Measurements from ENCODE around the gene ADAMTS4.
A peak's percentile ranks its signal among the peaks of the same experiment; 100 is the strongest.

Gene ADAMTS4

DNA sequence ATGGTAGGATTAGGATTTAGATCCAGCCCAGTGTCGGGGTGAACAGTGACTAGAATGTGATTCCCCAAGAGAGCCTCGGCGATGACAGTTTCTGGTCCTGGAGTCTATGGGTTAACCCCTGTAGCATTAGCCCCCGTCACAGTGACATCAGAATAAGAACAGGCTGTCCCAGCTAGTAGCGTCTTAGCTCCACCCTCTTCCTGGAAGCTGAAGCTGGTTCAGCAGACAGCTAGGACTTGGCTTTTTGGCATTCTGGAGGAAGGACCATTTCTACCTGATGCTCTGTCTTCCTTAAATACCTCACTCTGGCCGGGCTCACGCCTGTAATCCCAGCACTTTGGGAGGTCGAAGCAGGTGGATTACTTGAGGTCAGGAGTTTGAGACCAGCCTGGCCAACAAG is 8.3 kb upstream of the ADAMTS4 start:
- no peak for TF ChIP-seq POLR2A (IDR thresholded peaks at IDR 0.05; ENCODE audit: low read depth, low read length)
- no peak for DNase-seq (ENCODE audit: insufficient read length, low spot score)
- no peak for FAIRE-seq

DNA sequence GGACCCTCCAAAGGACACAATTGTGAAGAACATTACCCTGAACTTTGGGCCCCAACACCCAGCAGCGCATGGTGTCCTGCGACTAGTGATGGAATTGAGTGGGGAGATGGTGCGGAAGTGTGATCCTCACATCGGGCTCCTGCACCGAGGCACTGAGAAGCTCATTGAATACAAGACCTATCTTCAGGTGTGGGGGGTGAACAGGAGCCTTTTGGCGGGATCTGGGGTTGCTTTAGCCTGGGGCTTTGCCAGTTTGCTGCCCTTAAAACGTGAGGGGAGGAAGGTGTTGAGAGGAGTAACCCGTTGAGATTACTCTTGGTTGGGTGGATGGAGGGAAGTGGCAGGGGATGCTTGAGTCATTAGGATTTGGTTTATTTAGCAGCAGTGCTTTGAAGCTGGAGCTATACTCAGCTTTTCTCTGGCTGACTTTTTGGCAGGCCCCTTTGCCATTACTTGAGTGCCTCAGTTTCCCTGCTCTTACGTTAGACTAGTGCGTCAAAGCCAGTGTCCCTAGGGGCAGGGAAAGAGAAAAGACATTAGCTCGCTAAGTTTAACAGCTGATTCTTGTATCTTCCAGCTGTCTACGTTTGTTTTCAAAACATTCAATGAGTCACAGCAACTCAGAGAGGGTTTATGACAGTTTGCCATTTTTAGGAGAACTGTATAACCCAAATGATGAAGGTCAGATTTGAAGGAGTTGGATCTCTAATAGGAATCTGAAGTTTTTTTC is 7.7 kb upstream of the ADAMTS4 start:
- no peak for FAIRE-seq
- DNase-seq (ENCODE audit: insufficient read length, low spot score), result no peak
- no peak for TF ChIP-seq POLR2A (IDR thresholded peaks at IDR 0.05; ENCODE audit: low read depth, low read length)

DNA sequence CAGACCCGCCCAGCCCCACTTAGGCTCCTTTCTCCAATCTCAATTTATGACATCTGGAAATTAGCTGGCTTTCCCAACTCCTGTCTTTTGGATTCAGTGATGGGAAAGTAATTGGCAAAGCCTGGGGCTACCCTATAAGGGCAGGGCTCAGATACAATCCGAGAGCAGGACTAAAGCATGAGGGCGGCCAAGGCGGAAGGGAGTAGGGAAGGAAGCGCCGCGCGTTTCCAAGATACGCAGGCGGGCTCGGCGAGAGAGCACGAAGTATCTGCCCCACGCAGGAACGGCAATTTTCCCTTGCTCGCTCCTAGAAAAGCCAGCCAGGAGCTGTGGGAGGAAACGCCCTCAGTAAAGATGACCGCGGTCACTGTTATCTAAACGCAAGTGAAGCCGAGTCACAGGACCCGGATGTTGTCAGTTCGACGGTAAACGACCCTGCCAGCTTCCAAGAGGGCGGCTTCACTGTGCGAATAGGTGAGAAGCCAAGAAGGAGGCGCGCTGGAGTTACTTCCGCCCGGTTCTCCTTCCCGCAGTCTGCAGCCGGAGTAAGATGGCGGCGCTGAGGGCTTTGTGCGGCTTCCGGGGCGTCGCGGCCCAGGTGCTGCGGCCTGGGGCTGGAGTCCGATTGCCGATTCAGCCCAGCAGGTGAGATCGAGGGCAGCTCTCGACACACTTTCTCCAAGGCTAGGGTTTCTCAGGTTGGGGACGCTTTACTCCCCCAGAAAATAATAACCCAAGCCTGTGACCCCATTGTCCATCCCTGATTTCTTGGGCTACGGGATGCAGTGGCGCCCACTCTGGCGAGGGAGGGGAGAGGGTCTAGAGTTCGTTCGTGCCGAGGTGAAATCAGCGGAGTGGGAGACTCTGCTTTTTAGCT is 3.2 kb upstream of the ADAMTS4 start, which contains the start of gene NDUFS2:
TSS of gene NDUFS2 (plus strand) at position 532 of the 877 bp plus-strand sequence. CDS start at position 551, 19 bp downstream.
- peak; percentile 73; the same call in 1 of the 2 replicates for TF ChIP-seq POLR2A (IDR thresholded peaks at IDR 0.05; ENCODE audit: low read depth, low read length)
- DNase-seq (ENCODE audit: insufficient read length, low spot score), result peak; percentile 86
- peak; percentile 58 for FAIRE-seq

DNA sequence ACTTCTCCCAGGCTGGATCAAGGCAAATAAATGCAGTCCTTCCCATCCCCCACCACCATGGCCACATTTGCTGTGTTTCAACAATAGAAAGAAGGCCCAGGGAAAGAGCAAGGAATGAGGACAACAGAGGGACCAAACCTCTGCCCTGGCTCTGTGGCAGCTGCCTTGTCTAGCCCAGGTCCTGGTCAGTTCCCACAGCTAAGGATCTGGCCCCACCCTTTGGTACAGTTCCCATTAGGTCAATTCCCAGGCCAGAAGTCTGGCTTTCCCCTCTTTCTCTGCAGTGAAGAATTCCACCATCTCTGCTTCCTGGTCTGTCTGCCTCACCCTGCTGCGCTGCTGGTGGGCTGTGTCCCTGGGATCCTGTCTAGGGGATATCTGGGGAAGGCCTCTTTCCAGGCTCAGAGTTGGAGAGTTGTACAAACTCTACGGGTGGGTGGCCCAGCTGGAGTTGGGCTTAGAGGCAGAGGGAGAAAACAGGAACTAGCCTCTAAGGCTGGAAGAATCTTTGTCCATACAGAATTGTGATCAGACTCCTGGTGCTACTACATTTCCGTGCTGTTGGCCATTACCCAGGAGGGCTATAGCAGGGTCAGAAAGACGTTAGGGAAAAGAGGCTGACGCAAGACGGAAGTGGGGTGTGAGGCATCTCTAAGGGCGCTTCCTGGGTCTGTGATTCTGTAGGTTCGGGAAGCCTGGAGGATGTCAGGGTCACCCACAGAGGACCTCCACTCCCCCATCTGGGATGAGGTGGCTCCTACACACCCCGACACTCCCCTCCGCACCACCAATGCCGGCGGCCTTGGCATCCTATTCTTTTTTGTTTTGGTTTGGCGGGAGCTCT is 2.4 kb upstream of the ADAMTS4 start:
- FAIRE-seq (no peak), DNase-seq (ENCODE audit: insufficient read length, low spot score) (no peak)
- TF ChIP-seq POLR2A (IDR thresholded peaks at IDR 0.05; ENCODE audit: low read depth, low read length), result no peak

DNA sequence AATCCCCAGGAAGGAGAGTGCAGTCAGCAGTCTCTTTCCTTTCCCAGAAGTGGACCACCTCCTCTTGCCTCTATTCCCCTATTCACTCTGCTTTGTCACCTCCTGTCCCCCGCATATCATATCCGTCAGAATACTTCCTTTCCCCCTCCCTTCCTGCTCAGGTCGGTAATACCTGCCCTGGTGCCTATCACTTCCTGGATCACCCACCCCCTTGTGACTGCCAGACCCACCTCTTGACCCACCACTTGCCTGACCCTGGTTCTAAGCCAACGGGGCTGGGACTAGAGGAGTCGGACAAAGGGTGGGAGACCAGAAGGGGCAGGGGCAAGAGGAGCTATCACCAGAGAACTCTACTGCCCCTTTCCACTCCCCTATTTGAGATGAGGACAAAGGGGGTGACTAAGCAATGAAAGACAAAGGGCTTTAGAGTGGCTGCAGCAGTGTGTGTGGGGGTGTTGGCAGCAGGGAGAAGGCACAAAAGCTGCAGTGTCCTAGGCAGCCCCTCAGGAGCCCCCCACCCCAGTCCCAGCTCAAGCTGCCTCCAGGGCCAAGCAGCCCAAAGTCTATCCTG is 1.7 kb upstream of the ADAMTS4 start:
- DNase-seq (ENCODE audit: insufficient read length, low spot score) (no peak), FAIRE-seq (no peak)
- no peak for TF ChIP-seq POLR2A (IDR thresholded peaks at IDR 0.05; ENCODE audit: low read depth, low read length)

DNA sequence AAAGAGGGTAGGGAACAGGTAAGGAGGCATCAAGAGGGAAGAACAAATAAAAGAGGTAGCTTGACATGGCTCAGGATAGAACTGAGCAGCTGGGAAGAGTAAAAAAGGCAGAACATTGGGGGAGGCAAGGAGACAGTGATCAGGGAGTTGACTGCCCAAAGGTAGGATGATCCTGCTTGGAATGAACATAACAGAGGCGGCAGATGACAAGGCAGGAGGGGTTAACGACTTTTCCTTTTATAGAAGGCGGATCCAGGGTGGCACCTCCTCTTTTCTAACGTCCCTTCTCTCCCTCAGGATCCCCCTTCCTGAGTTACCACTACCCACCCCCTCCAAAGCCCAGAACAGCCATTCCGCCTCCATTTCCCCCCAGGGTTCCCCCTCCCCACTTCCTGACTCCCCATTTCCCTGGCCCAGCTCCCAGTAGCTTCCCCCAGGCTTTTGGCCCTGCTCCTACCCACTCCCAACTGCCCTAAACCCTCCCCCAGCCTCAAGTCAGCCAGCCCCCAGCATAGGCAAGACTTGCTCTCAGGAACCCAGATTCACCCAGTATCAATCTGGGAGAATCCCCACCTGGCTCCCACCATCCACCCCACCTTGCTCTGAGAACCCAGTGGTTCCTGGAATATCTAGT is 769 bp upstream of the ADAMTS4 start:
- no peak for FAIRE-seq
- no peak for DNase-seq (ENCODE audit: insufficient read length, low spot score)
- no peak for TF ChIP-seq POLR2A (IDR thresholded peaks at IDR 0.05; ENCODE audit: low read depth, low read length)

DNA sequence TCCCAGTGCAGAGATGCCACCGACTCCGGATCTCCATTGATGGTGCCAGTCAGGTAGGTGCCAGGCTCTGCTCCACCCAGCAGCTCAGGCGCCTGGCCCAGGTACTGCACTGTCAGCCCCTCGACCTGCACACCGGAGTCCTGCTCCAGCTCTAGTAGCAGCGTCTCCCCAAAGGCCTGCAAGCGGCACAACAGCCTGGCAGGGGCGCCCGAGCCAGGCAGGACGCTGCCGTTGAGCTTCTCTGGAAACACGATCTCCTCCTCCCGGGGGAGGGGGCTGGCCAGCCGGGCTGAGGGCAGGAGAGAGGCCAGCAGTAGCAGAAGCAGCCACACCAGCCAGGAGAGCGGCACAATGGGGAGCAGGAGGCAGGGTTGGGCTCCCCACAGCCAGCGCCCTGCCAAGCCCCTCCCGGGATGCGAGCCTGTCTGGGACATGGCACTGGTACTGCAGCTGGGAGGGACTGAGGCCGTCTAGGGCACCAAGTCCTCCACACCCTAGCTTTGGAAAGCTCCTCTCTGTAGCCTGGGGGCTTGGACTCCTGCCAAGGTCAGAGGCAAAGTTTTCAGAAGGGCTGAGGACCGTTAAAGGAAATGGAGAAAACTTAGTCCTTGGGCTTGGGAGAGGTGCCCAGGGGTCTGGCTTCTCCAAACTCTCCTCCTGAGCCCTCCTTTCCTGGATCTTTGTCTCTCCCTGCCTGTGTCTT is 509 bp downstream of the ADAMTS4 start:
- DNase-seq (ENCODE audit: insufficient read length, low spot score) (no peak), FAIRE-seq (no peak)
- no peak for TF ChIP-seq POLR2A (IDR thresholded peaks at IDR 0.05; ENCODE audit: low read depth, low read length)

DNA sequence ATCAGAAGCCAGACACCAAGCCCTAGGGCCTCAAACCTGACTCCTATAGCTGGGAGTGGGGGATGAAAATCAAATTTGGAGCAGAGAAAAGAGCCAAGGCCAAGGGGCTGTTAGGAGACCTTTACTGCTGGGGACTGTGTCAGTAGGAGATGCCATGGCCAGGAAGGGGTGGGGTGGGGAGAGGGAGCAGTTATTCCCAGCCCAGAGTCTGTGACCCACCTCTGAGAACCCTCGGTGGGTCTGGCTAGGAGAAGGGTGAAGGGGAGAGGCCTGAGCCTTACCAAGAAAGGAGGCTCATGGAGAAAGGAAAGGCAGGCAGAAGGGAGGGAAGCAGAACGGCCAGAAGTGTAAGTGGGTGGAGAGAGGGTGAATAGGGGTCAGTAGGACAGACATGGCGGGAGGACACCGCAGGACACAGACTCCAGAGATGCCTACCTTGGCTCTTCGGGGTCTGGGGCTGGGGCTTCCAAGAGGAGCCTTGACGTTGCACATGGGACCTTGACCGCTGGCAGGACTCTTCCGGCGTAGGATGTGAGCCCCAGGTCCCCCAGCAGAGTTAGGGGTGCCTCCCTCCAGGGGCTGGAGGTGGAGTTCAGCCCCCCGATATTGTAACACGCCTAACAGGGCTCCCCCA is 1.2 kb downstream of the ADAMTS4 start:
- no peak for FAIRE-seq
- no peak for DNase-seq (ENCODE audit: insufficient read length, low spot score)
- TF ChIP-seq POLR2A (IDR thresholded peaks at IDR 0.05; ENCODE audit: low read depth, low read length), result no peak

DNA sequence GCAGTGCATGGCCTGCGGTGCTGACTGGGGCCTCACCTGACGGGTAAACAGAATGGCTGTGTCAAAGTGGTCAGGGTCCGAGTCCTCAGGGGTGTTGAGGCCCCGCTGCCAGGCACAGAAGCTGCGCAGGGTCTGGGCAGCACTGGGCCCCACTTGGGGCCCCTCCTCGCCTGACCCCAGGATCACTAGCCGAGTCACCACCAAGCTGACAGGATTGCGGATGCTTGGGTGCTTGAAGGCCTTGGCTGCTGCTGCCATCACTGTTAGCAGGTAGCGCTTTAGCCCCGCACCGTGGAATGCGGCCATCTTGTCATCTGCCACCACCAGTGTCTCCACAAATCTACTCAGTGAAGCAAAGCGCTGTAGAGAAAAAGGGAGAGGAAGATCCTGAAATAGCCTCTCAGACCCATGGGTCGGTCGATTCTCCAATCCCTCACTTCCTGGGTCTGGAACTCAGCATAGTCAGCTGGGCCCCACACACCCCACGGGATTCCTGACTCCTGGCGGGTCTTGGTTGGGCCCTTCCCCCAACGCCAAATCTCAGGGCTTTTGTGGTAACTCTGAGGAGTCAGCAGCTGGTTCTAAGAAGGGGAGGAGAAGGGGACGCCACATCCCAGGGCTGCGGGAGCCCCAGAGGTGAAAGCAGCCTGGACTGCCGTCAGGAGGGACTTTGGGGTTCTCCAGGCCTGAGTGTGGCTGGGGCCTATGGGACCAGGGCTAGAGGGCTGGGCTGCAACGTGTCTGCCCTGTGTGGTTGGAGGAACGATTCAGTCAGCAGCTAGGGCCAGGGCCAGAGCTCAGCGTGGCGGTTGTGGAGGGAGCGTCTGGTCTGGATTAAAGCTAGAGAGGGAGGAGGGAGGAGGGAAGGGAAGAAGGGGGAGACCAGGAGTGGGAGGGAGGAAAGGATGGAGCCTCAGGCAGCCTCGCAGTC is 2.1 kb downstream of the ADAMTS4 start:
- TF ChIP-seq POLR2A (IDR thresholded peaks at IDR 0.05; ENCODE audit: low read depth, low read length), result no peak
- DNase-seq (ENCODE audit: insufficient read length, low spot score) (no peak), FAIRE-seq (no peak)

DNA sequence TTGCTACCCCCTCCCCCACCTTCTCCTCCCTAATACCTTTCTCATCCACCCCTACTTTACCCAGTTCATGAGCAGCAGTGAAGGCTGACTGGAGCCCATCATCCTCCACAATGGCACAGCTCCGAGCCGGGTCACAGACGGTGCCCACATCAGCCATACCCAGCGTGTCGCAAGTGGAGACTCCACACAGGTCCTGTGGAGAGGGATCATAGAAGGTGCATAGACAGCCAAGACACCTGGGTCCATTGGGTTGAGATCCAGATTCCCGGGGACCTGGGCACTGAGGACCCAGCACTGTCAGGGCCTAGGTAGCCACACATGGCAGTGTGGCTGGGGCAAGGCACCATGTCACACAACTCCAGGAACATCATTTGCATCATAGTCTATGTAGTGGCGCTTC is 2.7 kb downstream of the ADAMTS4 start:
- no peak for TF ChIP-seq POLR2A (IDR thresholded peaks at IDR 0.05; ENCODE audit: low read depth, low read length)
- FAIRE-seq (no peak), DNase-seq (ENCODE audit: insufficient read length, low spot score) (no peak)

DNA sequence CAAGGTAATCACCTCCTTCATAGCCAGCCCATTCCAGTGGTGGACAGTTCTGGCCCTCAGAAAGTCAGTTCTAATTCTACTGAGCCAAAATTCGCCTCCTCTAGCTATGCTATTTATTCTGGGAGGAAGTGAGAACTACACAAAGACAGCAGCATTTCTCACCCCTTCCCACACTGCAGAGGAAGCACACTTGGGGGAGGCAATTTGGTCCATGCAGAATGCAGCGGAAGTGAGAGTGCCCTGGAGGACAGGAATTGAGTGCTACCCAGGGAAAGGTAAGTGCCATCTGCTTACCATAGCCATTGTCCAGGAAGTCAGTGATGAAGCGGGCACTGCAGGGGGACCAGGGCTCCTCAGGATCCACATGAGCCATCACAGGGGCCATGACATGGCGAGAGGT is 3.7 kb downstream of the ADAMTS4 start:
- TF ChIP-seq POLR2A (IDR thresholded peaks at IDR 0.05; ENCODE audit: low read depth, low read length), result no peak
- DNase-seq (ENCODE audit: insufficient read length, low spot score) (no peak), FAIRE-seq (no peak)

All from H54 (cell line).